GM19395 (cell line): ENCODE measurements around the gene TFCP2.

Source experiments
- ATAC-seq: cut with Tn5 transposase; IDR thresholded peaks from one replicate; pipeline ENCODE4 v1.9.1; 2021; ENCODE audit warnings: mild to moderate bottlenecking, moderate library complexity; ENCODE audit not compliant: unreplicated experiment

The TFCP2 gene

GRCh38 chr12:51160814-51161459 is 12.0 kb downstream of the TFCP2 start:
- no peak for ATAC-seq

GRCh38 chr12:51156245-51156765 is 16.6 kb downstream of the TFCP2 start:
- ATAC-seq = no peak

- ATAC-seq = no peak
Observed at GRCh38 chr12:51152953-51153352, 20.0 kb downstream of the TFCP2 start.

DNA sequence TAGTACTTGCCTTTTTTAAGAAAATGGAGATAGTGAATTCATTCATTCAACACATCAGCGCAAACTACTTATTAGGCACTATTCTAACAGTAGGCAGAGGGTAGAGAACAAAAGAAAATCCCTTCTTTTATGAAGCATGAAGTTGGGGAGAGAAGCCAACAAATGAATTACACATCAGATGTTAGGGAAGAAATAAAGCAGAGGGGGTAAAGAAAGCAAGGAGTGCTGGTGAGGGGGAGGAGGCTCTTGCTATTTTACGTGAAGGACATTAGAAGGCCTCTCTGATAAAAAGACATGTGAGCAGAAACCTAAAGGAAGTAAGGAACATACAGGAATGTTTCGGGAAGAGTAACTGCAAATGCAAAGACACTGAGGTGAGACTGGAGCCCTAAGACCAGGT is 22.2 kb downstream of the TFCP2 start:
- no peak for ATAC-seq

- ATAC-seq = no peak
Observed at GRCh38 chr12:51147309-51147708, 25.6 kb downstream of the TFCP2 start.

DNA sequence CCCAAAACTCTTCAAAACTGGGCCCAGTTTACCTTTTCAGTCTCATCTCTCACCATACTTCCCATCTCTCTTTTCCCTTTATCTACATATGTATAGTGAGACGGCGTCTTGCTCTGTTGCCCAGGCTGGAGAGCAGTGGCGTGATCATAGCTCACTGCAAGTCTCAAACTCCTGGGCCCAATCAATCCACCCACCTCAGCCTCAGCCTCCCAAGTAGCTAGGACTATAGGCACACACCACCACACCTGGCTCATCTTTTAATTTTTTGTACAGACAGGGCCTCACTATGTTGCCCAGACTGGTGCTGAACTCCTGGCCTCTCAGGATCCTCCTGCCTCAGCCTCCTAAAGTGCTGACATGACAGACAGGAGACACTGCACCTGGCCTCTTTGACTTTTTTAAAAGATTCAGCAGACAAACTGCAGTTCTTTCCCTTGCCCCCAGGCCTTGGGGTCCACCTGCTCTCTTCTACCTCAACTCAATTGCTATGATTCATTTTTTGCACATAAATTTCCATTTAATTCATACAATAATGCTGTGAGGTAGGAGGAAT is 33.6 kb downstream of the TFCP2 start:
- ATAC-seq = no peak

DNA sequence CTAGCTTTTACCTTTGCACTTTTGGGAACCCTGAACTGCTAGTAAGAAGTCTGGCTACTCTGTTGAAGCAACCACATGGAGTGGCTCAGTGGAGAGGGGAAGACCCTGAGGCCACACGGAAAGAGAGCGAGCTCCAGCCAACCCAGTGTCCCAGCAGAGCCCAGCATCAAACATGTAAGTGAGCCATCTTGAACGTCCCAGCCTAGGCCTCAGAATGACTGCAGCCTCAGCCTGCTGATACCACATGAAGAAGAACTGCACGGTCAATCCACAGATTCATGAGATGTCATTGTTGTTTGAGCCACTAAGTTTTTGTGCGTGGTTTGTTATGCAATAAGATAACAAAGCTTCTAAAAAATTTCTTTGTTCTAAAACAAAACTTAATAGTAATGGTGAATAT is 40.2 kb downstream of the TFCP2 start:
- ATAC-seq = no peak

DNA sequence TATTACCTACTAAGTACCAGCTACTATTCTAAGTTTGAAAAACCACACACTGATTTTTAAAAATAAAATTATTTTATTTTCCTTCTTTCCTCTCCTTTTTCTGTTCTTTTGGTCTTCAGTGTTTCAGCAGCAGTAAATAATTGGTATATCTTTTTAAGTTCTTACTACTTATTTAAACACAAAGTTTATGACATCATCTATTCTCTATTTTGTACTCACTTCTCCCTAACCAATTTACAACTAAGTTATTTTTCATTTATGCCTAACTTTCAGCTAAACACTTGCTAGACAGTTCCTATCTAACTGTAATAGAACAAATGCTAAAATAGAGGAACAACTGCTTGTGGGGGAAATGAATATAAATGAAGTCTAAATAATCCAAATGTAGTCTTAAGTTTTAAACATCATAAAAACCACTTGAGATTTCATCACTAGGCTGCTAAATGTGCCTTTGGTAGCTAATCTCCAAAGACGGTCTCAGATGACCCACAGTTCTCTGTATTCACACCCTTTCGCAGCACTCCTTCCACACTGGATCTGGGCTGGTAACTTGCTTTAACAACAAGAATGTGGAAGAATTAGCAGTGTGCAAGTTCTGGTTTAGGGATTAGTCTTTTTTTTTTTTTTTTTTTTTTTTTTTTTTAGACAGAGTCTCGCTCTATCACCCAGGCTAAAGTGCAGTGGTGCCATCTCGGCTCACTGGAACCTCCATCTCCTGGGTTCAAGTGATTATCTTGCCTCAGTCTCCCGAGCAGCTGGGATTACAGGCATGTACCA is 41.0 kb downstream of the TFCP2 start:
- ATAC-seq = no peak

GRCh38 chr12:51128919-51129318 is 44.0 kb downstream of the TFCP2 start:
- ATAC-seq = no peak

DNA sequence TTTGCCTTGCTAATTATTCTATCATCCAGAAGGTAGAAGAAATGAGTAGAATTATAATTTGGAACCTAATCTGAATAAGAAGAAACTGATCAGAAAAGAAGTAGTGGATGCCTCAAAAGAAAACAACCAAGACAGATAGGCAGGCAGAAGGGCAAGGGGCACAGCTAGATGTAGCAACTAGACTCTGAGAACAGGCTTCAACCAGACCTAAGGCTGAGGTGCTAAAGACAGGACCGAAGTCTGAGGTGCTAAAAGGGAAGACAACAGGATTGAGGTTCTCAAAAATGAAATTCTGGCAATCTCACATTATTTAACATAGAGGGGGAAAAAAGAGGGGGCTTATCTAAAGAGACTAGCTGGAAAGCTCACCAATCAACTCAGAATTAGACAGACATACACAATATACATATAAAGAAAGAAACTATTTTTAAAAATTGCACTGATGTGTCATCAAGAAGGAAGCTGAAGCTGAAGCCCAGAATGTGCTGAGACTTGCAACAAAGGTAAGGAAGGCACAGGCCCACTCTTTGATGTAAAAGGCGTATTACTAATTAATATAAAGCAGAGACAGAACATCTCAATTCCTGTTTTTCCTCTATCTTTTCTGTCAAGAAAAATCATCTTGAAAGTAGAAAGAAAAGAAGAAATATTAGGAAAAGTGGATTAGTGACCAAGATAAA is 45.7 kb downstream of the TFCP2 start:
- no peak for ATAC-seq

DNA sequence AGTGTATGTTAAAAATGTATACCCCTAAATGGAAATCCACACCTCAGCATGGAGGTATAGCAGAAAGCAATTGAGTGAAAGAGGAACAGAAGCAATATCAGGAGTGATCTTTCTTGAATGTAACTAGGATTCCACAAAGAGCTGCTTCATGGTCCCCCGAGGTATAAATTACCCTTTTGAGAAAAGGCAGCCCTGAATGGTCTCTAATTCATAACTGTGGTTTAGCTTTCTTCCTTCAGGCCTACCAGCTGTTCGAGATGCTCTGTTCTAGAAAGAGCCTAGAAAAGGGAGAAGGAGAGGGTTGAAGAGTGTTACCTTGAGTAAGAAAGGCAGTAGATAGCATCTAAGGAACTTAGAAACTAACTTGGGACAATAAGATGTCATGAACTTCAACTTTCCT is 46.6 kb downstream of the TFCP2 start:
- no peak for ATAC-seq

GRCh38 chr12:51124504-51124903 is 48.4 kb downstream of the TFCP2 start:
- ATAC-seq = no peak

GRCh38 chr12:51122844-51123243 is 50.1 kb downstream of the TFCP2 start:
- no peak for ATAC-seq

- ATAC-seq = no peak
Observed at GRCh38 chr12:51118706-51119105, 54.2 kb downstream of the TFCP2 start.

GRCh38 chr12:51115533-51115932 is 57.4 kb downstream of the TFCP2 start:
- no peak for ATAC-seq

GRCh38 chr12:51108136-51108535 is 64.8 kb downstream of the TFCP2 start:
- no peak for ATAC-seq

DNA sequence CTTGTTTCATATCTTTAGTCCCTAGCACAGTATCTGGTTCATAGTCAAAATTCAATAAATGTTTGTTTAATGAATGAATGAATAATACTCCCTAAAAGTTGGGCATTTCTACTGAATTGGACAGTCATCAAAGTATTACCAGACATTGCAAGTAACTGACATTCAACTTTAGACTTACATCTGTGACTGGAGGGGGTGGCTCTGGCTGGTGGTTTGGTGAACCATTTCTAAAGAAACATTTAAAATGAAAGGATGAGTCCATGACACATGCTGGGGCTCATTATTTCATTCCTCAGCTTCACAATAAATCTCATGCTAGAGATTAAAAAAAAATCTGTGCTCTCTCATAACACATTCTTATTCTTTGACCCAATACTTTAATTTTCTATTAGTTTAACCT is 69.0 kb downstream of the TFCP2 start:
- ATAC-seq = no peak

DNA sequence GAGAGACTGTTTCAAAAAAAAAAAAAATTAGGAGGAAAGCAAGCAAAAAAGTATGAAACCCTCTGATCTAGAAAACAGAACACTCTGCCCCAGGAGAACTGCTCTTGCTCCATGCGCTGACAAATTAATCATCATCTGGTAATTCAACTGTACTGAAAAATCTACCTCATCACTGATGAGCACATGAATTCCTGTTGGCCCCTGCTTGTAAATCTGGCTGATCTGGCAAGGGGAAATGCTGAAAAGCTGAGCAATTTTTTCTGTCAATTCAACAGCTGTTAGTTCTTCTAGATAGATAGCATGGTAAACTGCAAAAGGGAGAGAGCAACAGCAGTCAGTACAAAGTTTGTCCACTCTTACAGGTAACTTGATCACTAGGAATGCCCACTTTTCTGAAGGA is 74.3 kb downstream of the TFCP2 start:
- no peak for ATAC-seq

GRCh38 chr12:51090705-51091229 is 82.2 kb downstream of the TFCP2 start:
- ATAC-seq = no peak

- no peak for ATAC-seq
Observed at GRCh38 chr12:51087818-51088217, 85.1 kb downstream of the TFCP2 start.

GRCh38 chr12:51086933-51087332 is 86.0 kb downstream of the TFCP2 start:
- ATAC-seq = no peak
